HFFc6 (cell line): ENCODE results near the gene BBS7. TPM values are rescaled to one million over a fixed set of nuclear protein-coding genes. Genes with fewer than 3 reads are reported as not detected.

Experiments used
- DNase-seq: peaks from one replicate; pipeline ENCODE4 v3.0.0-alpha.2; 2018
- H3K27ac Mint-ChIP-seq: 2 replicates; pipeline ENCODE4 v1.8.0; 2020; ENCODE audit warnings: mild to moderate bottlenecking, mixed read lengths
- H3K27me3 Mint-ChIP-seq: 2 replicates; pipeline ENCODE4 v1.8.0; 2021; ENCODE audit warnings: mild to moderate bottlenecking, moderate library complexity, mixed read lengths; ENCODE audit not compliant: insufficient read depth
- H3K36me3 Mint-ChIP-seq: 2 replicates; pipeline ENCODE4 v1.8.0; 2021; ENCODE audit warnings: low read depth, mixed read lengths
- H3K4me1 Mint-ChIP-seq: 2 replicates; pipeline ENCODE4 v1.8.0; 2020; ENCODE audit warnings: low read depth, mixed read lengths
- H3K4me3 Mint-ChIP-seq: 2 replicates; pipeline ENCODE4 v1.8.0; 2020; ENCODE audit warnings: mild to moderate bottlenecking, moderate library complexity, mixed read lengths
- H3K9me3 Mint-ChIP-seq: 2 replicates; pipeline ENCODE4 v1.8.0; 2020; ENCODE audit warnings: mild to moderate bottlenecking, mixed read lengths
- total RNA-seq, 6 experiments: library from RNA; stranded (reverse); fragmentation: NEBNext Ultra II Directional; extraction: Animal tissue kit (Norgen Biotek cat#: 25700); gene quantifications; 2 replicates in 1 of 6; 3 replicates in 5 of 6; pipeline ENCODE4 v1.2.3, GENCODE V29; 2021
- TF ChIP-seq, protein P1 (sequence below): fragments of 200-600 bp; sonication (generic); IDR thresholded peaks from 2 replicates; pipeline ENCODE4 v1.5.0; 2021; ENCODE audit warnings: antibody characterized with exemption, mild to moderate bottlenecking

BBS7 gene
- total RNA-seq, 6 experiments from 2014 or later: 20.3 to 30.0 (median 24.0) TPM

DNA sequence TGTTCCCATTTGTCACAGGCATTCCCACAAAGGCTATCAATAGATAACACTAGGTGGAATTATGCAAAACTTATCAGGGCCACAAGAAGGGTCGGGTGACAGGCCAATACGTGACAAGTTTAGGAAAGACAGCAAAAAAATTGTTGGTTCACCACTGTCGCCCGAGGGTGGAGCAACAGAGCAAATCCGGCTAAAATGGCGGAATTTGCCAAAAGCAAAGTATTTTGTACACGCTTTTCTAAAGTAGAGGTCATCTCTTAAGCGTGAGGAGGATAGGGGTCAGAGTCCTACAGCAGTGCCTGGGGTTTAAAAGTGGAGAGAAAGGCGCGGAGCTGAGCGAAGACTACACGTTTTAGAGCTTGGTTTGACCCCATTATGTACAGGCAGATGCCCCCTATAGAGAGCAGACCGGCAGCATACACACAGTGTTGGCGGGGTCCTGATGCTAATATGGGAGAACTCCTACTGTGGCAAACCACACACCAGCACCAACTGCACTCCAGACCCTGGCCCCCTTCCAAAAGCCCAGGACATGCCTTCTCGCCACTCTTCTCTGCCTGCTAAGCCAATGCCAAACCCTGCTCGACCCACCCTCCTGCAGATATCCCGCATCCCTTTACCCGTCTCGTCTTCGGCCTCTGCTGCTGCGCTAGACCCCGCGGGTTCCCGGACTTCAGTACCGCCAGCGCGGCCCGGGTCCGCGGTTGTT is 47.3 kb downstream of the BBS7 start:
- H3K4me1 Mint-ChIP-seq: peaks cover 66% of the 10 kb centered on the region
- TF ChIP-seq, protein P1, sequence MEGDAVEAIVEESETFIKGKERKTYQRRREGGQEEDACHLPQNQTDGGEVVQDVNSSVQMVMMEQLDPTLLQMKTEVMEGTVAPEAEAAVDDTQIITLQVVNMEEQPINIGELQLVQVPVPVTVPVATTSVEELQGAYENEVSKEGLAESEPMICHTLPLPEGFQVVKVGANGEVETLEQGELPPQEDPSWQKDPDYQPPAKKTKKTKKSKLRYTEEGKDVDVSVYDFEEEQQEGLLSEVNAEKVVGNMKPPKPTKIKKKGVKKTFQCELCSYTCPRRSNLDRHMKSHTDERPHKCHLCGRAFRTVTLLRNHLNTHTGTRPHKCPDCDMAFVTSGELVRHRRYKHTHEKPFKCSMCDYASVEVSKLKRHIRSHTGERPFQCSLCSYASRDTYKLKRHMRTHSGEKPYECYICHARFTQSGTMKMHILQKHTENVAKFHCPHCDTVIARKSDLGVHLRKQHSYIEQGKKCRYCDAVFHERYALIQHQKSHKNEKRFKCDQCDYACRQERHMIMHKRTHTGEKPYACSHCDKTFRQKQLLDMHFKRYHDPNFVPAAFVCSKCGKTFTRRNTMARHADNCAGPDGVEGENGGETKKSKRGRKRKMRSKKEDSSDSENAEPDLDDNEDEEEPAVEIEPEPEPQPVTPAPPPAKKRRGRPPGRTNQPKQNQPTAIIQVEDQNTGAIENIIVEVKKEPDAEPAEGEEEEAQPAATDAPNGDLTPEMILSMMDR: peak; percentile 55

DNA sequence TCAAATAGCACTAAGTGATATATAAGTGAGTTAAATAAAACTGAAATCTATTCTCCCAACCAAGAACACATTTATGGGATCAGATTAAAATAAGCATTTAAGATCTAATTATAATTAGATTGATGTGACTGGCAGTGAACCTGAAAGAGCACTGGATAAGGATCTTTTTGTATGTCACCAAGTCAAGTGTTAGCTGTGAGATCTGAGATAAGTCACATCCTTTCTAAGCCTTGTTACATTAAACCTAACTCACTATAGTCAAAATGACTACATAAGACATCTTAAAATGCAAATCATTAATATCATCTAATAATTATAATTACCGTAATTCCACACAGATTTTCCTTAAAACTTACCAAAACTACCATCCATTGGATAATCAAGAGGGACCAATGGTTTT is 48.2 kb downstream of the BBS7 start:
- H3K9me3 Mint-ChIP-seq: no peaks in the 10 kb centered on the region
- TF ChIP-seq, protein P1: no peak
- H3K4me1 Mint-ChIP-seq: peaks cover 67% of the 10 kb centered on the region
- peaks cover 39% of the 10 kb centered on the region for H3K36me3 Mint-ChIP-seq
- peaks cover 4% of the 10 kb centered on the region; the same call in 1 of the 2 replicates for H3K27me3 Mint-ChIP-seq
- peak overlapping the region; percentile 98 for H3K4me3 Mint-ChIP-seq
- no peak for DNase-seq
- peak overlapping the region; percentile 79 for H3K27ac Mint-ChIP-seq

More for the DNA sequence above, 47.3 kb downstream of the BBS7 start:
- Mint-ChIP-seq H3K9me3 (no peaks in the 10 kb centered on the region), H3K36me3 (peaks cover 38% of the 10 kb centered on the region), H3K4me3 (peak overlapping the region; percentile 98), H3K27me3 (peaks cover 4% of the 10 kb centered on the region; the same call in 1 of the 2 replicates), H3K27ac (peak overlapping the region; percentile 79)
- DNase-seq: peak; percentile 41

DNA sequence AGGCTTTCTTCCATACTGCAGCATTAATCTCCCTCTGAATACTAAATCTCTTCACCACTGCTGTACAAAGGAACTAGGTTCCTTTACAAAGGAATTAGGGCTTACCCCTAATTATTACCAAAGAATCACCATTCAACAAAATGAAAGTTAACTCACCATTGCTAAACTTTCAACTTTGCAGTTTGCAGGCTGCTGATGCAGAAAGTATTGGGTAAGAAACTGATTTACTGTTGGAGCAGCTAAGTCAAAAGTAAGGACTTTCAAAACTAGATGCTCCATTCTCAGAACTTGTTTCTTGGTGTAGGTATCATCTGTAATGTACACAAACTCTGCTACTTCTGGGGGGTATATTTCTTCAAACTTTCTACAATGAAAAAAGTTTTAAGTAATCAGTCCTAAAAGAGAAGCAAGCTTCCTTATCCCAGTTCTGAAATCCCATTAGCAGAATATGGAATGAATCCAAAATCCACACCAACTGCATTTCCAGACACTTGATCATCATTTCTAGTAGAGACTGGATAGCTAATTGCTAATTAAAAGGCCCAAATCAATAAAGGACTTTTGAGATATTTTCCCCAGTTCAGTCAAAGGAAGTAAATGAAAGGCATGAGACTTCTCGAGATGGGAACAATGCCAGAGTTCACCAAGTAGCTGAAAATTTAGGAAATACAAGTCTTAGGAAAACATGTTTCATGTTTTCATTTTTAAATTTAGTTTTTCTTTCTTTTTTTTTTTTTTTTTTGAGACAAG is 50.9 kb downstream of the BBS7 start:
- H3K9me3 Mint-ChIP-seq: no peaks in the 10 kb centered on the region
- peak overlapping the region; percentile 69 for H3K27ac Mint-ChIP-seq
- TF ChIP-seq, protein P1: no peak

DNA sequence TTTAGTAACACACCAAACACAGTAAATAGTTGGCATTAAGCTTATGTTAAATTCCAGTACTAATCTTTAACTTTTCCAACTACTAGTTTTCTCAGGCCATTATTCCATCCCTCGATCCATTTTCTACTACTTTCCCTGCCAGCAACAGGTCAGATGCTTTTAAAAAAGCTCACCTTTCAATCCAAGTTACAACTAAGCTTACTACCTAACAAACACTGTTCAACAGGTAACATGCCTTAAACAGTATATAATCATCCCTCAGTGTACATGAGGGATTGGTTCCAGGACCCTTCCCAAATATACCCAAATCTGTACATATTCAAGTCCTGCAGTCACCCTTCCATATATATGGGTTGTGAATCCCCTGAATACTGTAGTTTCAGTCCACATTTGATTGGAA is 52.1 kb downstream of the BBS7 start:
- DNase-seq: no peak
- H3K4me3 Mint-ChIP-seq: 0 out of 2 replicates have a peak overlapping the region, but pooled peaks have one; percentile 2
- H3K27ac Mint-ChIP-seq: peak overlapping the region; percentile 69
- no peaks in the 10 kb centered on the region for H3K9me3 Mint-ChIP-seq
- peaks cover 56% of the 10 kb centered on the region for H3K36me3 Mint-ChIP-seq
- H3K27me3 Mint-ChIP-seq: peaks cover 4% of the 10 kb centered on the region; the same call in 1 of the 2 replicates
- peaks cover 87% of the 10 kb centered on the region for H3K4me1 Mint-ChIP-seq
- TF ChIP-seq, protein P1: no peak

More for the DNA sequence above, 50.9 kb downstream of the BBS7 start:
- Mint-ChIP-seq H3K4me1 (peaks cover 83% of the 10 kb centered on the region), H3K4me3 (peak overlapping the region; percentile 58), H3K36me3 (peaks cover 52% of the 10 kb centered on the region), H3K27me3 (peaks cover 4% of the 10 kb centered on the region; the same call in 1 of the 2 replicates)
- DNase-seq: no peak

DNA sequence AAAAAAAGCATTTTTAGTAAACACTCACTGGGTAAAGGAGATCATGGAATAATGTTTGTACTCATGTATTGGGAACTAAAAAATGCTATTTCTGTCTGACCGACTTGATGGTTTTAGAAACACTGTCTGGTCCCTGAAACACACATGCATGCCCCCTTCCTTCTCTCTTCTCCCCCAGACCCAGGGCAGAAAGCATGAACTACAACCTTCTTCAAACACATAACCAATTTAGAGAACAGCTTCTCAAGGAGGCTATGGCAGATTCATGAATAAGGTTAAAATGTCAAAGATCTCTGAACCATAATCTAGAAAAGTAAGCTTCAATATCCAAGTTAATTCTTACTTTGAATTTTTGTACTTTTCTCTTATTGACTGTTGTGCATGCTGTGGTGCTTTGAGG is 52.6 kb downstream of the BBS7 start:
- H3K27me3 Mint-ChIP-seq: no peaks in the 10 kb centered on the region; the same call in 1 of the 2 replicates
- H3K36me3 Mint-ChIP-seq: peaks cover 59% of the 10 kb centered on the region
- H3K27ac Mint-ChIP-seq: peak overlapping the region; percentile 69
- H3K4me1 Mint-ChIP-seq: peaks cover 91% of the 10 kb centered on the region
- H3K9me3 Mint-ChIP-seq: no peaks in the 10 kb centered on the region
- DNase-seq: no peak
- H3K4me3 Mint-ChIP-seq: peak overlapping the region; percentile 17; the same call in 1 of the 2 replicates
- TF ChIP-seq, protein P1: no peak
